A549 (cell line): ENCODE data around the gene IL1RAP. TPM values are rescaled to one million over a fixed set of nuclear protein-coding genes. Genes with fewer than 3 reads are reported as not detected.

Experiments
- ATAC-seq, 2 experiments: fragments of 200-7000 bp in 1 of 2; fragments of >200 bp in 1 of 2; cut with Nextera tagmentation in 1 of 2; cut with Tn5 transposase in 1 of 2; 3 replicates each; pipeline versions ENCODE4 v1.8.0 to v1.9.1; 2018 to 2020; ENCODE audit warnings: mild to moderate bottlenecking in 1 of 2, moderate library complexity in 1 of 2
- CTCF ChIA-PET: fragments of 300-600 bp; sonication (Branson Sonifier 250); formaldehyde crosslinking; extraction: SDS; loops from one replicate; lab custom pipeline; 2021; ENCODE audit warnings: antibody characterized with exemption, inconsistent platforms; lab: Yijun Ruan, JAX
- POLR2A ChIA-PET: fragments of 350-600 bp; formaldehyde crosslinking; extraction: SDS; loops from one replicate; lab custom pipeline; 2021; ENCODE audit warnings: antibody characterized with exemption, inconsistent platforms; lab: Yijun Ruan, JAX
- DNase-seq, 2 experiments: peaks; one replicate each; pipeline versions ENCODE4 v3.0.0 to v3.0.0-alpha.2; 2011 to 2016; ENCODE audit warnings: low read depth in 1 of 2, low spot score in 1 of 2
- FAIRE-seq: peaks from 2 replicates; lab custom pipeline; 2011; peaks lifted over from hg19 to GRCh38; lab: Jason Lieb, UNC
- H3K27ac ChIP-seq, 2 experiments: fragments of >200 bp; sonication (Bioruptor Twin); formaldehyde crosslinking; 3 replicates each; pipeline ENCODE4 v1.5.1; 2016 to 2017
- H3K4me1 ChIP-seq: fragments of >200 bp; sonication (Bioruptor Twin); formaldehyde crosslinking; 3 replicates; pipeline ENCODE4 v1.6.1; 2016
- H3K4me2 ChIP-seq: fragments of >200 bp; sonication (Bioruptor Twin); formaldehyde crosslinking; 3 replicates; pipeline ENCODE4 v1.6.1; 2016
- H3K4me3 ChIP-seq: fragments of >200 bp; sonication (Bioruptor Twin); formaldehyde crosslinking; 3 replicates; pipeline ENCODE4 v1.5.1; 2016
- H3K9me3 ChIP-seq: fragments of >200 bp; sonication (Bioruptor Twin); formaldehyde crosslinking; 3 replicates; pipeline ENCODE4 v1.6.1; 2016
- BHLHE40 ChIP-seq: IDR thresholded peaks from 2 replicates; pipeline ENCODE4 v1.6.1; 2012; ENCODE audit warnings: low read depth, low read length, inconsistent platforms
- CBX2 ChIP-seq: fragments of 200-600 bp; sonication (generic); IDR thresholded peaks from 2 replicates; pipeline ENCODE4 v1.6.1; 2016; ENCODE audit warnings: low read depth, mild to moderate bottlenecking, borderline replicate concordance
- CBX8 ChIP-seq: fragments of 200-600 bp; sonication (generic); IDR thresholded peaks from 2 replicates; pipeline ENCODE4 v1.6.1; 2016
- CEBPB ChIP-seq, 2 experiments: fragments of >200 bp in 1 of 2; sonication (Bioruptor Twin) in 1 of 2; formaldehyde crosslinking in 1 of 2; IDR thresholded peaks; 2 replicates each; pipeline ENCODE4 v1.6.1; 2012 to 2016
- CHD2 ChIP-seq: fragments of 150-350 bp; IDR thresholded peaks from 2 replicates; pipeline ENCODE4 v1.6.1; 2014; ENCODE audit warnings: low read length; ENCODE audit not compliant: partially characterized antibody
- CHD4 ChIP-seq: fragments of 200-600 bp; sonication (generic); IDR thresholded peaks from 2 replicates; pipeline ENCODE4 v1.6.1; 2016; ENCODE audit warnings: antibody characterized with exemption, mild to moderate bottlenecking, borderline replicate concordance
- EHF ChIP-seq: fragments of 250-450 bp; sonication (Bioruptor Pico); IDR thresholded peaks from 2 replicates; pipeline ENCODE4 v1.5.0; 2020; ENCODE audit warnings: mild to moderate bottlenecking
- ESRRA ChIP-seq: fragments of 150-350 bp; IDR thresholded peaks from 2 replicates; pipeline ENCODE4 v1.6.1; 2014; ENCODE audit warnings: mild to moderate bottlenecking, low read length, borderline replicate concordance
- HEYL ChIP-seq: fragments of 250-450 bp; sonication (Bioruptor Pico); IDR thresholded peaks from 2 replicates; pipeline ENCODE4 v1.8.0; 2021; ENCODE audit warnings: mild to moderate bottlenecking, moderate library complexity
- HOXA7 ChIP-seq: fragments of 250-450 bp; sonication (Bioruptor Pico); IDR thresholded peaks from 2 replicates; pipeline ENCODE4 v1.5.0; 2020; ENCODE audit warnings: mild to moderate bottlenecking, moderate library complexity
- JUNB ChIP-seq: fragments of >200 bp; sonication (Bioruptor Twin); formaldehyde crosslinking; IDR thresholded peaks from 2 replicates; pipeline ENCODE4 v1.6.1; 2016
- KDM1A ChIP-seq: fragments of 200-600 bp; sonication (generic); IDR thresholded peaks from 2 replicates; pipeline ENCODE4 v1.6.1; 2016; ENCODE audit warnings: low read depth, mild to moderate bottlenecking
- MAX ChIP-seq: IDR thresholded peaks from 2 replicates; pipeline ENCODE4 v1.6.1; 2012
- MYC ChIP-seq: IDR thresholded peaks from 2 replicates; pipeline ENCODE4 v1.6.1; 2012; ENCODE audit warnings: mild to moderate bottlenecking, inconsistent platforms, low read length, improper control_type of control experiment, borderline replicate concordance
- NFE2L2 ChIP-seq: fragments of 150-350 bp; conservative IDR thresholded peaks from 2 replicates; pipeline ENCODE4 v1.6.1; 2014; ENCODE audit warnings: low read length
- RARB ChIP-seq: fragments of 250-450 bp; sonication (Bioruptor Pico); IDR thresholded peaks from 2 replicates; pipeline ENCODE4 v1.8.0; 2021; ENCODE audit warnings: mild to moderate bottlenecking, moderate library complexity
- RCOR1 ChIP-seq: fragments of 150-350 bp; IDR thresholded peaks from 2 replicates; pipeline ENCODE4 v1.6.1; 2014; ENCODE audit warnings: antibody characterized with exemption, low read length, low read depth
- RFX5 ChIP-seq: fragments of 450-650 bp; IDR thresholded peaks from 2 replicates; pipeline ENCODE4 v1.7.1; 2014; ENCODE audit warnings: antibody characterized with exemption, mild to moderate bottlenecking, moderate library complexity
- RNF2 ChIP-seq: fragments of 200-600 bp; sonication (generic); IDR thresholded peaks from 2 replicates; pipeline ENCODE4 v1.6.1; 2016; ENCODE audit warnings: low read depth, mild to moderate bottlenecking, antibody characterized with exemption, moderate library complexity, borderline replicate concordance
- SMC3 ChIP-seq: fragments of >200 bp; sonication (Bioruptor Twin); formaldehyde crosslinking; IDR thresholded peaks from 3 replicates; pipeline ENCODE4 v1.6.1; 2018; ENCODE audit warnings: inconsistent platforms
- TFCP2L1 ChIP-seq: fragments of 250-450 bp; sonication (Bioruptor Pico); IDR thresholded peaks from 2 replicates; pipeline ENCODE4 v1.5.0; 2021; ENCODE audit warnings: mild to moderate bottlenecking
- USF2 ChIP-seq: fragments of 450-650 bp; IDR thresholded peaks from 2 replicates; pipeline ENCODE4 v1.6.1; 2014; ENCODE audit warnings: antibody characterized with exemption
- ZC3H11A ChIP-seq: fragments of 450-650 bp; IDR thresholded peaks from 2 replicates; pipeline ENCODE4 v1.6.1; 2014; ENCODE audit warnings: antibody characterized with exemption, mild to moderate bottlenecking
- ZFP36 ChIP-seq: fragments of 450-650 bp; IDR thresholded peaks from 2 replicates; pipeline ENCODE4 v1.6.1; 2014; ENCODE audit warnings: borderline replicate concordance; ENCODE audit not compliant: partially characterized antibody
- WGBS: methylation state at CpG from one replicate; pipeline ENCODE4 v1.1.6; 2017; ENCODE audit errors: missing lambda C conversion rate; 5-methylcytosine and 5-hydroxymethylcytosine counted together
- polyA plus RNA-seq, 4 experiments: library from polyadenylated mRNA; depleted of rRNA in 3 of 4; stranded (reverse); fragments of >200 nt; fragmentation: RNase III in 1 of 4; extraction: RNeasy Plus Mini Kit Qiagen cat#74134 plus additional on column Dnase treatment in 1 of 4; gene quantifications; 2 replicates in 3 of 4; 3 replicates in 1 of 4; pipeline ENCODE4 v1.2.3, GENCODE V29; 2011 to 2017
- TF ChIP-seq, protein P1 (sequence below): IDR thresholded peaks from 2 replicates; pipeline ENCODE4 v1.6.1; 2012
- TF ChIP-seq, protein P2 (sequence below): fragments of 150-350 bp; IDR thresholded peaks from 2 replicates; pipeline ENCODE4 v1.6.1; 2014; ENCODE audit warnings: low read depth, mild to moderate bottlenecking, low read length
- TF ChIP-seq, protein P3 (sequence below): fragments of >200 bp; sonication (Bioruptor Twin); formaldehyde crosslinking; IDR thresholded peaks from 2 replicates; pipeline ENCODE4 v1.6.1; 2016

The IL1RAP gene
- polyA plus RNA-seq, 2 of the 4 experiments (the other 2 are of a cell fraction), result 3.9 to 18.5 TPM

- FAIRE-seq (no peak), ATAC-seq (no peak), DNase-seq (no peak)
- H3K27ac ChIP-seq, result no peak overlapping the region
- H3K4me2 ChIP-seq, result no peak overlapping the region
- 89% methylated on average over 9 of the region's 9 CpGs for WGBS
- TF ChIP-seq MYC (no peak), ZC3H11A (no peak), CEBPB (IDR thresholded peaks at IDR 0.05) (no peak)
- TF ChIP-seq, all 56 proteins: peak for 0
- 0 out of 3 replicates have a peak, but pooled peaks cover 5% of the 10 kb centered on the region for H3K4me1 ChIP-seq
- CTCF ChIA-PET, result interaction anchor here (0.9 kb wide), 1 partner anchor 82 kb away, joined by 4 read pairs; no protein-coding TSS in a partner anchor
- no peaks in the 10 kb centered on the region for H3K9me3 ChIP-seq
- POLR2A ChIA-PET, result no interaction called here
- no peak overlapping the region for H3K4me3 ChIP-seq
These were observed 81.4 kb downstream of the IL1RAP start for GRCh38 chr3:190595179-190595795.

- POLR2A ChIA-PET, result no interaction called here
- WGBS, result 86% methylated on average over 2 of the region's 2 CpGs
- DNase-seq, result no peak
- H3K4me1 ChIP-seq, result 0 out of 3 replicates have a peak, but pooled peaks cover 5% of the 10 kb centered on the region
- no peaks in the 10 kb centered on the region for H3K9me3 ChIP-seq
- no peak overlapping the region for H3K27ac ChIP-seq
- no peak for FAIRE-seq
- TF ChIP-seq TFCP2L1, result no peak
- TF ChIP-seq, protein P1, sequence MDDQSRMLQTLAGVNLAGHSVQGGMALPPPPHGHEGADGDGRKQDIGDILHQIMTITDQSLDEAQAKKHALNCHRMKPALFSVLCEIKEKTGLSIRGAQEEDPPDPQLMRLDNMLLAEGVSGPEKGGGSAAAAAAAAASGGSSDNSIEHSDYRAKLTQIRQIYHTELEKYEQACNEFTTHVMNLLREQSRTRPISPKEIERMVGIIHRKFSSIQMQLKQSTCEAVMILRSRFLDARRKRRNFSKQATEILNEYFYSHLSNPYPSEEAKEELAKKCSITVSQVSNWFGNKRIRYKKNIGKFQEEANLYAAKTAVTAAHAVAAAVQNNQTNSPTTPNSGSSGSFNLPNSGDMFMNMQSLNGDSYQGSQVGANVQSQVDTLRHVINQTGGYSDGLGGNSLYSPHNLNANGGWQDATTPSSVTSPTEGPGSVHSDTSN, result no peak
- TF ChIP-seq MAX, result no peak
- no peak for TF ChIP-seq CHD4
- TF ChIP-seq RNF2, result no peak
- no peak for TF ChIP-seq JUNB
- TF ChIP-seq RARB (CRISPR knock-in tag), result no peak
- no peak for TF ChIP-seq KDM1A
- TF ChIP-seq, protein P2, sequence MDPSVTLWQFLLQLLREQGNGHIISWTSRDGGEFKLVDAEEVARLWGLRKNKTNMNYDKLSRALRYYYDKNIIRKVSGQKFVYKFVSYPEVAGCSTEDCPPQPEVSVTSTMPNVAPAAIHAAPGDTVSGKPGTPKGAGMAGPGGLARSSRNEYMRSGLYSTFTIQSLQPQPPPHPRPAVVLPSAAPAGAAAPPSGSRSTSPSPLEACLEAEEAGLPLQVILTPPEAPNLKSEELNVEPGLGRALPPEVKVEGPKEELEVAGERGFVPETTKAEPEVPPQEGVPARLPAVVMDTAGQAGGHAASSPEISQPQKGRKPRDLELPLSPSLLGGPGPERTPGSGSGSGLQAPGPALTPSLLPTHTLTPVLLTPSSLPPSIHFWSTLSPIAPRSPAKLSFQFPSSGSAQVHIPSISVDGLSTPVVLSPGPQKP, result no peak
- TF ChIP-seq, all 56 proteins: peak for 0
- H3K4me3 ChIP-seq, result no peak overlapping the region
- no peak for ATAC-seq
- CTCF ChIA-PET, result interaction anchor here (0.9 kb wide), 1 partner anchor 82 kb away, joined by 4 read pairs; no protein-coding TSS in a partner anchor
- H3K4me2 ChIP-seq, result no peak overlapping the region
These were observed 81.9 kb downstream of the IL1RAP start for GRCh38 chr3:190595807-190596206.

- CTCF ChIA-PET, result interaction anchor here (0.9 kb wide), 1 partner anchor 83 kb away, joined by 4 read pairs; no protein-coding TSS in a partner anchor
- Histone ChIP-seq H3K4me1 (no peaks in the 10 kb centered on the region), H3K4me2 (no peak overlapping the region), H3K27ac (no peak overlapping the region), H3K4me3 (no peak overlapping the region), H3K9me3 (no peaks in the 10 kb centered on the region)
- DNase-seq (no peak), FAIRE-seq (no peak), ATAC-seq (no peak)
- TF ChIP-seq BHLHE40, result no peak
- POLR2A ChIA-PET, result no interaction called here
- 74% methylated on average over 5 of the region's 5 CpGs for WGBS
These were observed 82.7 kb downstream of the IL1RAP start for GRCh38 chr3:190596349-190597285.

DNA sequence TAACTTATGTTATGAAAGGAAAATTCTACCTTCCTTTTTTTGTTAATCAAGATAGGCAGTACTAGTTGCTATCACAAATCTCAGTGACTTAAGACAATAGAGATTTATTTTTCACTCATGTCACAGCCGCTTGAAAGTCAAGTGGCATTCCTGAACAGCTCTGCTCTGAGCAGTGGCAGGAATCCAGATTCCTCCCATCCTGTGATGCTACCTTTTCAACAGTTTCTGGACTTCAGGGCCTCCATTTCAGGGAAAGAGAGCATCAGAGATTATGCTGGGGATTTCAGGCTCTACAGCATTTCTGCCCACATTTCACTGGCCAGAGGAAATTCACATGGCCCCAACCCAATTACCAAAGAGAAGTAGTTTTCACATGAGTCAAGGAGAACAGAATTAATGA, 83.4 kb downstream of the IL1RAP start:
- H3K27ac ChIP-seq, result no peak overlapping the region
- DNase-seq, result no peak
- no peak for TF ChIP-seq ESRRA
- TF ChIP-seq RFX5, result no peak
- TF ChIP-seq CHD2, result no peak
- TF ChIP-seq NFE2L2, result no peak
- no peak for TF ChIP-seq EHF
- TF ChIP-seq, protein P3, sequence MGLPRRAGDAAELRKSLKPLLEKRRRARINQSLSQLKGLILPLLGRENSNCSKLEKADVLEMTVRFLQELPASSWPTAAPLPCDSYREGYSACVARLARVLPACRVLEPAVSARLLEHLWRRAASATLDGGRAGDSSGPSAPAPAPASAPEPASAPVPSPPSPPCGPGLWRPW, result no peak
- no peak for TF ChIP-seq USF2
- no peak for TF ChIP-seq HOXA7
- TF ChIP-seq HEYL (CRISPR knock-in tag), result no peak
- no peak for TF ChIP-seq CBX2
- no peak for TF ChIP-seq RCOR1
- TF ChIP-seq CBX8, result no peak
- no peak for TF ChIP-seq SMC3
- TF ChIP-seq ZFP36, result no peak
- H3K9me3 ChIP-seq, result no peaks in the 10 kb centered on the region
- no peak for FAIRE-seq
- no peak for ATAC-seq
- H3K4me1 ChIP-seq, result no peaks in the 10 kb centered on the region
- ChIA-PET POLR2A (no interaction called here), CTCF (interaction anchor here (1.0 kb wide), 1 partner anchor 11 kb away, joined by 3 read pairs; no protein-coding TSS in a partner anchor)
- WGBS, result 95% methylated on average over 1 of the region's 1 CpG
- H3K4me2 ChIP-seq, result no peak overlapping the region
- H3K4me3 ChIP-seq, result no peak overlapping the region
